ENCODE measurements around the gene PARD6G.

DNA sequence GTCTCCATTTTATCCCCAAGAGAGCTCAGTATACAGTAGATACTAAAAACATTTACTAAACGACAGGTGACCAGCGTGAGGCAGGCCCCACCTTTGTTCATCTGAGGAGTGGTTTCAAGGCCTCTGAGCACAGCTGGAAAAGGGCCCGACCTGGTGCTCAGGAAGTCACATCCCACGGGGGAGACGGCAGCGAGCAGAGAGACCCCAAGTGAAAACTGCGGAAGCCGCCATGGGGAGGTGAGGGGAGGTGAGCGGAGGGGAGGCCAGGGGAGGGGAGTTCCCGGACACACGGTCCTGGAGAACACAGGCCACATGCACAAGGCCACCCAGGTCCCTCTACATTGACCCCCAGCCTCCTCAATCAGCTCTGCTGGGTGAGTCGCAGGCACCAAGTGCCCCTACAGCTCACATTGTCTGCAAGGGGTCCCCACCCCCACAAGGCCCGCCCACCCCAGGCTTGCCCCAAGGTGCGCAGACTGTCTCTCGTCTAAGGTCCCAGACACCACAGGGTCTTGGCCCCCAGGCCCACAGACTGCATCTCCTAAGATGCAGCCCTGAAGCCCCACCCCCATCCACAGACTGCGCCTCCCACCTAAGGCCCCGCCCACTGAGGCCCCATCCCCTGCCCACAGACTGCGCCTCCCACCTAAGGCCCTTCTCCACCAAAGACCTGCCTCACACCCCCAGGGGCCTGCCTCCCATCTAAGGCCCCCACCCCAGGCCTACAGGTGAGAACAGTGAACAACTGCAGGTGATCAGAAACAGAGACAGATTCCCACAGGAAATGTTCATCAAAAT, 19.1 kb downstream of the PARD6G start:
- TF ChIP-seq USF1 (CRISPR knock-in tag; IDR thresholded peaks at IDR 0.05) = no peak
- TF ChIP-seq, protein P1, sequence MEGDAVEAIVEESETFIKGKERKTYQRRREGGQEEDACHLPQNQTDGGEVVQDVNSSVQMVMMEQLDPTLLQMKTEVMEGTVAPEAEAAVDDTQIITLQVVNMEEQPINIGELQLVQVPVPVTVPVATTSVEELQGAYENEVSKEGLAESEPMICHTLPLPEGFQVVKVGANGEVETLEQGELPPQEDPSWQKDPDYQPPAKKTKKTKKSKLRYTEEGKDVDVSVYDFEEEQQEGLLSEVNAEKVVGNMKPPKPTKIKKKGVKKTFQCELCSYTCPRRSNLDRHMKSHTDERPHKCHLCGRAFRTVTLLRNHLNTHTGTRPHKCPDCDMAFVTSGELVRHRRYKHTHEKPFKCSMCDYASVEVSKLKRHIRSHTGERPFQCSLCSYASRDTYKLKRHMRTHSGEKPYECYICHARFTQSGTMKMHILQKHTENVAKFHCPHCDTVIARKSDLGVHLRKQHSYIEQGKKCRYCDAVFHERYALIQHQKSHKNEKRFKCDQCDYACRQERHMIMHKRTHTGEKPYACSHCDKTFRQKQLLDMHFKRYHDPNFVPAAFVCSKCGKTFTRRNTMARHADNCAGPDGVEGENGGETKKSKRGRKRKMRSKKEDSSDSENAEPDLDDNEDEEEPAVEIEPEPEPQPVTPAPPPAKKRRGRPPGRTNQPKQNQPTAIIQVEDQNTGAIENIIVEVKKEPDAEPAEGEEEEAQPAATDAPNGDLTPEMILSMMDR (IDR thresholded peaks at IDR 0.05) = no peak
- TF ChIP-seq ZNF281 (CRISPR knock-in tag; IDR thresholded peaks at IDR 0.05) = no peak
- TF ChIP-seq ATF3 (CRISPR knock-in tag; conservative IDR thresholded peaks at IDR 0.05) = no peak
- TF ChIP-seq ZNF219 (CRISPR knock-in tag; IDR thresholded peaks at IDR 0.05; ENCODE audit: borderline replicate concordance) = no peak
- TF ChIP-seq, protein P2, sequence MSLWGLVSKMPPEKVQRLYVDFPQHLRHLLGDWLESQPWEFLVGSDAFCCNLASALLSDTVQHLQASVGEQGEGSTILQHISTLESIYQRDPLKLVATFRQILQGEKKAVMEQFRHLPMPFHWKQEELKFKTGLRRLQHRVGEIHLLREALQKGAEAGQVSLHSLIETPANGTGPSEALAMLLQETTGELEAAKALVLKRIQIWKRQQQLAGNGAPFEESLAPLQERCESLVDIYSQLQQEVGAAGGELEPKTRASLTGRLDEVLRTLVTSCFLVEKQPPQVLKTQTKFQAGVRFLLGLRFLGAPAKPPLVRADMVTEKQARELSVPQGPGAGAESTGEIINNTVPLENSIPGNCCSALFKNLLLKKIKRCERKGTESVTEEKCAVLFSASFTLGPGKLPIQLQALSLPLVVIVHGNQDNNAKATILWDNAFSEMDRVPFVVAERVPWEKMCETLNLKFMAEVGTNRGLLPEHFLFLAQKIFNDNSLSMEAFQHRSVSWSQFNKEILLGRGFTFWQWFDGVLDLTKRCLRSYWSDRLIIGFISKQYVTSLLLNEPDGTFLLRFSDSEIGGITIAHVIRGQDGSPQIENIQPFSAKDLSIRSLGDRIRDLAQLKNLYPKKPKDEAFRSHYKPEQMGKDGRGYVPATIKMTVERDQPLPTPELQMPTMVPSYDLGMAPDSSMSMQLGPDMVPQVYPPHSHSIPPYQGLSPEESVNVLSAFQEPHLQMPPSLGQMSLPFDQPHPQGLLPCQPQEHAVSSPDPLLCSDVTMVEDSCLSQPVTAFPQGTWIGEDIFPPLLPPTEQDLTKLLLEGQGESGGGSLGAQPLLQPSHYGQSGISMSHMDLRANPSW (CRISPR knock-in tag; conservative IDR thresholded peaks at IDR 0.05; ENCODE audit: low read depth) = no peak
- TF ChIP-seq E2F1 (CRISPR knock-in tag; IDR thresholded peaks at IDR 0.05) = no peak
- no peak for TF ChIP-seq ZNF138 (CRISPR knock-in tag; conservative IDR thresholded peaks at IDR 0.05)
- TF ChIP-seq ZNF671 (CRISPR knock-in tag; IDR thresholded peaks at IDR 0.05) = no peak
- no peak for TF ChIP-seq CBFB (CRISPR knock-in tag; IDR thresholded peaks at IDR 0.05; ENCODE audit: low read depth)
- no peak for TF ChIP-seq SP1 (CRISPR knock-in tag; conservative IDR thresholded peaks at IDR 0.05)
- TF ChIP-seq FOXK1 (CRISPR knock-in tag; IDR thresholded peaks at IDR 0.05) = no peak
